ENCODE results near the gene ARL5C. TPM values are rescaled to one million over a fixed set of nuclear protein-coding genes. Genes with fewer than 3 reads are reported as not detected.

ARL5C gene
- total RNA-seq, 1 donor from 2014 or later, result not detected

DNA sequence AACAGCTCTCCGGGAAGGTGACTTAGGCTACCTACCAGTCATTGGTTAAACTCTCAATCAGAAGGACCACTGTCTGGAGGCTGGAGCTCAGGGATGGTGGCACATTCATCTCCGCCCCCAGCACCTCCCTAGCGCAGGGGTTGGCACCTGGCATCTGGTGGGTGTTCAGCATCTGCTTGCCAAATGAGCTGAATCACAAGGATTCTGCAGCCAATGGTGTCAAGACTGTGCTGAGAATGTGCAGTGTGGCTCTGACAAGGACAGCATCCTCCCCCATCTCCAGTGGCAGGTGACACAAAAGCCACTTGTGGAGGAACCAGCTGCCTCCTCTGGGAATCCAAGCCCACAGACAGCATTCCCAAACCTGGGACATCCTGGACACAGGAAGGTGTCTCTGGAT, 49.7 kb downstream of the ARL5C start:
- H3K4me1 ChIP-seq (ENCODE audit: insufficient read depth, low read length), result no peaks in the 10 kb centered on the region
- H3K9me3 ChIP-seq (ENCODE audit: insufficient read depth, low read depth, low read length), result no peaks in the 10 kb centered on the region
- H3K27ac ChIP-seq (ENCODE audit: low read depth, low read length), result no peak overlapping the region
- FAIRE-seq, result no peak
- H2AFZ ChIP-seq (ENCODE audit: low read depth, low read length), result no peak overlapping the region
- no peaks in the 10 kb centered on the region for H3K36me3 ChIP-seq (ENCODE audit: insufficient read depth, low read length)
- H3K36me3 Mint-ChIP-seq (ENCODE audit: low read depth, unreplicated experiment), result peaks cover 2% of the 10 kb centered on the region
- DNase-seq (ENCODE audit: low read depth), result no peak
- H3K4me1 Mint-ChIP-seq (ENCODE audit: low read depth, unreplicated experiment), result peaks cover 7% of the 10 kb centered on the region
- H3K4me2 ChIP-seq (ENCODE audit: low read length), result no peak overlapping the region
- H3K27ac Mint-ChIP-seq (ENCODE audit: unreplicated experiment), result no peak overlapping the region
- TF ChIP-seq, protein P1, sequence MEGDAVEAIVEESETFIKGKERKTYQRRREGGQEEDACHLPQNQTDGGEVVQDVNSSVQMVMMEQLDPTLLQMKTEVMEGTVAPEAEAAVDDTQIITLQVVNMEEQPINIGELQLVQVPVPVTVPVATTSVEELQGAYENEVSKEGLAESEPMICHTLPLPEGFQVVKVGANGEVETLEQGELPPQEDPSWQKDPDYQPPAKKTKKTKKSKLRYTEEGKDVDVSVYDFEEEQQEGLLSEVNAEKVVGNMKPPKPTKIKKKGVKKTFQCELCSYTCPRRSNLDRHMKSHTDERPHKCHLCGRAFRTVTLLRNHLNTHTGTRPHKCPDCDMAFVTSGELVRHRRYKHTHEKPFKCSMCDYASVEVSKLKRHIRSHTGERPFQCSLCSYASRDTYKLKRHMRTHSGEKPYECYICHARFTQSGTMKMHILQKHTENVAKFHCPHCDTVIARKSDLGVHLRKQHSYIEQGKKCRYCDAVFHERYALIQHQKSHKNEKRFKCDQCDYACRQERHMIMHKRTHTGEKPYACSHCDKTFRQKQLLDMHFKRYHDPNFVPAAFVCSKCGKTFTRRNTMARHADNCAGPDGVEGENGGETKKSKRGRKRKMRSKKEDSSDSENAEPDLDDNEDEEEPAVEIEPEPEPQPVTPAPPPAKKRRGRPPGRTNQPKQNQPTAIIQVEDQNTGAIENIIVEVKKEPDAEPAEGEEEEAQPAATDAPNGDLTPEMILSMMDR (IDR thresholded peaks at IDR 0.05; ENCODE audit: insufficient read depth, low read depth, low read length), result no peak
- TF ChIP-seq EZH2 (IDR thresholded peaks at IDR 0.05; ENCODE audit: insufficient read depth, low read length), result no peak
- H3K4me3 ChIP-seq (ENCODE audit: insufficient read depth, low read depth, low read length), result no peak overlapping the region
- H3K79me2 ChIP-seq (ENCODE audit: insufficient read depth, low read length), result no peaks in the 10 kb centered on the region
- H3K27me3 ChIP-seq (ENCODE audit: insufficient read depth, low read length), result peaks cover 13% of the 10 kb centered on the region
- H4K20me1 ChIP-seq (ENCODE audit: insufficient read depth, low read length), result no peaks in the 10 kb centered on the region
- H3K9me3 Mint-ChIP-seq (ENCODE audit: unreplicated experiment), result peaks cover 3% of the 10 kb centered on the region
- peaks cover 31% of the 10 kb centered on the region for H3K27me3 Mint-ChIP-seq (ENCODE audit: low read depth, unreplicated experiment)
- no peak overlapping the region for H3K4me3 Mint-ChIP-seq (ENCODE audit: unreplicated experiment)
- H3K9ac ChIP-seq (ENCODE audit: low read length), result no peak overlapping the region

DNA sequence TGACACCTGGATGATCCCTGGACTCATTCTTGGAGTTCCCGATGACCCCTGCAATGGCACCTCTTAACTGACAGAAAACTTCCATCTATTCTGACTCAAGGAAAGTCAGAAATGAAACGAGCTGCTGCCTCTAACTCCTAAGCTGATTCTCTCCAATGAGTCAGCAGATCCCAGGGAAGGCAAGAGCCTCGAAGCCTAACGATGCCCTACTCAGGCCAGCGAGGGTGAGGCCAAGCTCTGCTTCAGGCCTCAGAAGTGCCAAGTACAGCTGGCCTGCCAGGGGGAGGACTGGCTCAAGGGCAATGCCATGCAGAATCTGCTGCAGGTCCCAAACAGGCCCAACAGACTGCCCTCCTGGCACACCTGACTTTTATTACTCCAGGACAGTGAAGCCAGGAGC, 50.8 kb downstream of the ARL5C start:
- TF ChIP-seq, protein P1 (IDR thresholded peaks at IDR 0.05; ENCODE audit: insufficient read depth, low read depth, low read length), result no peak
- no peak for TF ChIP-seq EZH2 (IDR thresholded peaks at IDR 0.05; ENCODE audit: insufficient read depth, low read length)
- Histone ChIP-seq H3K4me2 (ENCODE audit: low read length) (no peak overlapping the region), H3K27ac (ENCODE audit: low read depth, low read length) (no peak overlapping the region), H3K27me3 (ENCODE audit: insufficient read depth, low read length) (peaks cover 16% of the 10 kb centered on the region), H3K4me3 (ENCODE audit: insufficient read depth, low read depth, low read length) (no peak overlapping the region), H3K36me3 (ENCODE audit: insufficient read depth, low read length) (no peaks in the 10 kb centered on the region), H4K20me1 (ENCODE audit: insufficient read depth, low read length) (no peaks in the 10 kb centered on the region), H3K9me3 (ENCODE audit: insufficient read depth, low read depth, low read length) (no peaks in the 10 kb centered on the region), H3K4me1 (ENCODE audit: insufficient read depth, low read length) (no peaks in the 10 kb centered on the region), H3K9ac (ENCODE audit: low read length) (no peak overlapping the region), H2AFZ (ENCODE audit: low read depth, low read length) (peak overlapping the region; percentile 55), H3K79me2 (ENCODE audit: insufficient read depth, low read length) (no peaks in the 10 kb centered on the region)
- H3K36me3 Mint-ChIP-seq (ENCODE audit: low read depth, unreplicated experiment), result peaks cover 5% of the 10 kb centered on the region
- DNase-seq (ENCODE audit: low read depth), result peak; percentile 20
- peaks cover 42% of the 10 kb centered on the region for H3K27me3 Mint-ChIP-seq (ENCODE audit: low read depth, unreplicated experiment)
- peaks cover 7% of the 10 kb centered on the region for H3K4me1 Mint-ChIP-seq (ENCODE audit: low read depth, unreplicated experiment)
- no peak overlapping the region for H3K4me3 Mint-ChIP-seq (ENCODE audit: unreplicated experiment)
- FAIRE-seq, result peak; percentile 56
- peak overlapping the region; percentile 47 for H3K27ac Mint-ChIP-seq (ENCODE audit: unreplicated experiment)
- peaks cover 5% of the 10 kb centered on the region for H3K9me3 Mint-ChIP-seq (ENCODE audit: unreplicated experiment)

DNA sequence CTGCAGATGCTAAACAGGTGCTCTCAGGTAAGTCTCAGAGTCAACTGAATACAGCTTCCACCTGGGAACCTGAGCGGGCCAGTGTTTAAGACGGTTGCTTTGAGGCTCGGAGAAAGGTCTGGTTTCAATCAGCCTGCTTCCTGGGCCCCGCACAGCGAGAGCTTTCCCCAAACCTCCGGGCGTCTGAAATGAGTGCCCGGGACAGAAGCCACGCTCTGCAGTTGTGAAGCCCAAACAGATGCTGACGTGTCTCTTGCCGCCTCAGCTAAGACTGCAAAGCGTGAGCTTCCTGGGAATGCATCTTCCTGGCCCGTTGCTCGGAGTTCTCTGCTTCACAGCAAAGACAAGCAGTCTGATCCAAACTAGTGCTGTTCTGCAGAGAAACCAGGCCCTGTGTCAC, 51.2 kb downstream of the ARL5C start:
- DNase-seq (ENCODE audit: low read depth) (no peak), FAIRE-seq (no peak)
- peaks cover 16% of the 10 kb centered on the region for H3K27me3 ChIP-seq (ENCODE audit: insufficient read depth, low read length)
- peak overlapping the region; percentile 55 for H2AFZ ChIP-seq (ENCODE audit: low read depth, low read length)
- H3K27me3 Mint-ChIP-seq (ENCODE audit: low read depth, unreplicated experiment), result peaks cover 46% of the 10 kb centered on the region
- no peaks in the 10 kb centered on the region for H3K36me3 ChIP-seq (ENCODE audit: insufficient read depth, low read length)
- TF ChIP-seq, protein P1 (IDR thresholded peaks at IDR 0.05; ENCODE audit: insufficient read depth, low read depth, low read length), result no peak
- TF ChIP-seq EZH2 (IDR thresholded peaks at IDR 0.05; ENCODE audit: insufficient read depth, low read length), result no peak
- no peak overlapping the region for H3K9ac ChIP-seq (ENCODE audit: low read length)
- H3K27ac Mint-ChIP-seq (ENCODE audit: unreplicated experiment), result no peak overlapping the region
- no peaks in the 10 kb centered on the region for H3K9me3 ChIP-seq (ENCODE audit: insufficient read depth, low read depth, low read length)
- no peak overlapping the region for H3K4me2 ChIP-seq (ENCODE audit: low read length)
- no peaks in the 10 kb centered on the region for H3K4me1 ChIP-seq (ENCODE audit: insufficient read depth, low read length)
- H3K4me1 Mint-ChIP-seq (ENCODE audit: low read depth, unreplicated experiment), result peaks cover 7% of the 10 kb centered on the region
- H3K27ac ChIP-seq (ENCODE audit: low read depth, low read length), result no peak overlapping the region
- H3K4me3 ChIP-seq (ENCODE audit: insufficient read depth, low read depth, low read length), result no peak overlapping the region
- H3K9me3 Mint-ChIP-seq (ENCODE audit: unreplicated experiment), result peaks cover 5% of the 10 kb centered on the region
- no peaks in the 10 kb centered on the region for H3K79me2 ChIP-seq (ENCODE audit: insufficient read depth, low read length)
- no peak overlapping the region for H3K4me3 Mint-ChIP-seq (ENCODE audit: unreplicated experiment)
- no peaks in the 10 kb centered on the region for H4K20me1 ChIP-seq (ENCODE audit: insufficient read depth, low read length)
- peaks cover 5% of the 10 kb centered on the region for H3K36me3 Mint-ChIP-seq (ENCODE audit: low read depth, unreplicated experiment)
